Activated CD4-positive, alpha-beta T cell treated with anti-CD3 and anti-CD28 coated beads for 36 hours (primary cell): ENCODE results near the gene ANAPC10. TPM values are rescaled to one million over a fixed set of nuclear protein-coding genes. Genes with fewer than 3 reads are reported as not detected.

Experiments used
- ATAC-seq: fragments of 200-7000 bp; cut with Tn5 transposase; one replicate; pipeline ENCODE4 v1.10.0; 2021; ENCODE audit warnings: mild to moderate bottlenecking, moderate library complexity
- CTCF ChIA-PET: fragments of 350-600 bp; sonication (Branson Sonifier 250); formaldehyde crosslinking; loops from one replicate; lab custom pipeline; 2021; ENCODE audit warnings: antibody characterized with exemption; lab: Charles Lee
- POLR2A ChIA-PET: fragments of 350-600 bp; sonication (Branson Sonifier 250); formaldehyde crosslinking; loops from one replicate; lab custom pipeline; 2021; ENCODE audit warnings: antibody characterized with exemption, inconsistent platforms; lab: Charles Lee
- DNase-seq: peaks from one replicate; pipeline ENCODE4 v3.0.0-alpha.2; 2020
- H3K27ac Mint-ChIP-seq: one replicate; pipeline ENCODE4 v1.8.0; 2021; ENCODE audit warnings: mixed read lengths
- H3K27me3 Mint-ChIP-seq: one replicate; pipeline ENCODE4 v1.8.0; 2021; ENCODE audit warnings: mixed read lengths
- H3K36me3 Mint-ChIP-seq: one replicate; pipeline ENCODE4 v1.8.0; 2021; ENCODE audit warnings: low read depth, mixed read lengths
- H3K4me1 Mint-ChIP-seq: one replicate; pipeline ENCODE4 v1.8.0; 2021; ENCODE audit warnings: mixed read lengths
- H3K4me3 Mint-ChIP-seq: one replicate; pipeline ENCODE4 v1.8.0; 2021; ENCODE audit warnings: mild to moderate bottlenecking, moderate library complexity, mixed read lengths
- H3K9me3 Mint-ChIP-seq: one replicate; pipeline ENCODE4 v1.8.0; 2021; ENCODE audit warnings: low read depth, mixed read lengths
- intact Hi-C, 2 experiments: fragments of 100-400 bp; cut with DNase I in 1 of 2; cut with micrococcal nuclease in 1 of 2; formaldehyde crosslinking; loops; one replicate each; pipeline versions ENCODE4 v1.14.2 to v1.15.1; 2022 to 2024; cut with DNase I, micrococcal nuclease
- total RNA-seq, 2 experiments: library from RNA; stranded (reverse); gene quantifications; one replicate each; pipeline ENCODE4 v1.2.3, GENCODE V29; 2021

Gene ANAPC10
- total RNA-seq, 2 experiments from 2014 or later: 27.7 to 31.5 TPM

DNA sequence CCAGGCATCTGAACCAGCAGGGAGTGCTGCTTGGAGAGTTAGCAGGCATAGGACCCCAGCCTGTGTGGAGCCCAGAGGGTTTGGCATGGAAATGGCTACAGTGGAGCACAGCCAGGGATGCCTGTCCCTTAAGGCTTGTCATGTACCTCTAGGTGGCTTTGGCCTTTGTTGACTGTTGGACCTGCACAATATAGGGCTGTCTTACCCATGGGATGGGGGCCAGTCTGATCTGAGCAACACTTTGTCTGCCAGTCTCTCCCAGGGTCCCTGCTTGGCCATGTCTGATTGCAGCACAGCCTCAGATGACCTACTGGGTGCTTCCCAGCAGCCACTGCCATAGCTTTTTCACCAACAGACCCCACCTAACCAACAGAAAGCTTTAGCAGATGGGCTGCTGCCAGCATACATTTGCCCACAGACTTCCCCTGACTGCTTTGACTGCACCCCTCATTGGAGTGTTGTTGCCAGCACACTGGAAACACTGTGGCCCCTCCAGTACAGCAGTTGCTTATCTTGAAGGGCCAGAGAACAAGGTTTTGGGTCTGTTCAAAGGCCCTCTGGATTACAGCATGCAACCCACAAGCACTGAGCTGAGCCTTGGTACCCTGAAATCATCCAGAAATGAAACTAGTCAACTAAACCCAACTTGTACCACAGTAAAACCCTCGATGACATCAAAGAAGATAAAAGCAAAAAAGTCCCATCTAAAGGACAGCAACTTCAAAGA lies 22.1 kb downstream of the ANAPC10 start:
- H3K27me3 Mint-ChIP-seq: no peaks in the 10 kb centered on the region
- DNase-seq (no peak), ATAC-seq (peak; percentile 44)
- ChIA-PET POLR2A (interaction anchor here (0.6 kb wide), 1 partner anchor 15 kb away, joined by 4 read pairs; no protein-coding TSS in a partner anchor), CTCF (interaction anchor here (0.6 to 1.4 kb wide), 3 partner anchors 9 to 874 kb away, joined by 3 to 5 read pairs (median 4); no protein-coding TSS in a partner anchor)
- peaks cover 30% of the 10 kb centered on the region for H3K4me1 Mint-ChIP-seq
- intact Hi-C loops: no loop called here
- no peak overlapping the region for H3K4me3 Mint-ChIP-seq
- H3K9me3 Mint-ChIP-seq: peaks cover 9% of the 10 kb centered on the region
- peak overlapping the region; percentile 29 for H3K27ac Mint-ChIP-seq
- peaks cover 46% of the 10 kb centered on the region for H3K36me3 Mint-ChIP-seq

DNA sequence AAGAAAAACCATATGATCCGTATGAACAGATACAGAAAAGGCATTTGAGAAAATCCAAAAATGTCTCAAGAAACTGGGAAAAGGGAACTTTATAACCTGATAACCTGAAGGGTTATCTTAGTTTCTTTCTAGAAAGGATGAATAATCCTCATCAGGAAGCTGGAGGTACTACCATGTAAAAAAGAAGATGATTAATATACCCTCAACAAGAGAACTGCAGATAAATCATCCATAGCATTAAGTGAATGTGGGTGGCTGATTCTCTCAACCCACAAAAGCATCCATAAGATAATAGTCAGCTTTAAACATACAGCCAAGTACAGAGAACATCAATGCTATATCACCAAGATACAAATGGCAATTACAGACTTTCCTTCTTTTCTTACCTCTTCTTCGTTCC lies 26.4 kb downstream of the ANAPC10 start:
- no peak overlapping the region for H3K4me3 Mint-ChIP-seq
- intact Hi-C loops: no loop called here
- ChIA-PET CTCF (interaction anchor here (0.8 to 2.2 kb wide), 2 partner anchors 10 to 893 kb away, joined by 3 to 12 read pairs; no protein-coding TSS in a partner anchor), POLR2A (no interaction called here)
- H3K27me3 Mint-ChIP-seq: no peaks in the 10 kb centered on the region
- peaks cover 13% of the 10 kb centered on the region for H3K36me3 Mint-ChIP-seq
- no peak overlapping the region for H3K27ac Mint-ChIP-seq
- ATAC-seq (peak; percentile 70), DNase-seq (no peak)
- H3K9me3 Mint-ChIP-seq: no peaks in the 10 kb centered on the region
- H3K4me1 Mint-ChIP-seq: peaks cover 30% of the 10 kb centered on the region

DNA sequence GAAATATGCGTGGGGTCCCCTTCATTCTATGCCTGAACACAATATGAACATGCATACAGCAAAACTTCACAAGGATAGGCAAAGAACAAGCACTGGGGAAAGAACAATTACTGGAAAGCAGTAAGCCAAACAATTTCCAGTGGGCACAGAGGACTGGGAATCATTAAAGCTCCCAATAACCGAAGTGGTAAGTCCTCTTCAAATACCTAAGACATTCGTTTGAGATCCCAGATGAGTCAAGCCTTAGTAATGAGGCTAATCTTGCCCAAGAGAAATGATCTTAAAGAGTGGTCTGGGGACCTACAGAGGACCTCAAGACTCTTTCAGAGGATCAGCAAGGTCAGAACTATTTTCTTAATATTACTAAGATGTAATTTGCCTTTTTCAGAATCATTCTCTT lies 28.6 kb downstream of the ANAPC10 start:
- CTCF ChIA-PET: interaction anchor here (0.8 kb wide), 1 partner anchor 8 kb away, joined by 5 read pairs; no protein-coding TSS in a partner anchor
- peaks cover 25% of the 10 kb centered on the region for H3K4me1 Mint-ChIP-seq
- H3K36me3 Mint-ChIP-seq: peaks cover 5% of the 10 kb centered on the region
- no peak overlapping the region for H3K4me3 Mint-ChIP-seq
- no peak for DNase-seq
- no peak for ATAC-seq
- POLR2A ChIA-PET: no interaction called here
- H3K27ac Mint-ChIP-seq: no peak overlapping the region
- H3K27me3 Mint-ChIP-seq: no peaks in the 10 kb centered on the region
- H3K9me3 Mint-ChIP-seq: no peaks in the 10 kb centered on the region
- intact Hi-C loops: loop anchor here in 1 of 2 experiments (10.0 kb wide), 1 partner anchor 425 kb away; the partner anchor contains the start of gene HHIP

DNA sequence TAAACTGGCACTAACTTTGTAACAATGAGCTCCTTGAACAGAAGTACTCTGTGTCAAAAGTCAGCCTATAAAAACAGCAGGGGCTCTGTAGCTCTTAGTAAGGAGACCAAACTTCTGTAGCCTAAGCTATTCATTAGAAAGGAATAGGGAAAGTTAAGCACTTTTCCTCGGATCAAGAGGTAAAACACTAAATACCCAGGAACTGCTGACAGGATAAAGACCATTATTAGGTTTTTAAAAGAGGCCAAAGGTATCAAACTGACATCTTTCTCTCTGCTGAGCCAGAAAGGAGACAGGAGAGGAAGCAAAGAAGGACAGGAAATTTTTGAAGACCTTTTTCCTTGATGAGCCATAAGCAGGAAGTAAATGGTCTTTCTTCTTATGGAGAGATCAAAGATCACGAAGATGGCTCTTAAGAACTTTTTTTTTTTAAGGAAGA lies 31.9 kb downstream of the ANAPC10 start:
- ChIA-PET CTCF (no interaction called here), POLR2A (no interaction called here)
- intact Hi-C loops: loop anchor here in 1 of 2 experiments (10.0 kb wide), 1 partner anchor 421 kb away; the partner anchor contains the start of gene HHIP
- Mint-ChIP-seq H3K4me1 (peaks cover 18% of the 10 kb centered on the region), H3K4me3 (no peak overlapping the region), H3K27ac (peak overlapping the region; percentile 13), H3K9me3 (no peaks in the 10 kb centered on the region), H3K27me3 (no peaks in the 10 kb centered on the region), H3K36me3 (peaks cover 8% of the 10 kb centered on the region)
- no peak for ATAC-seq
- no peak for DNase-seq

DNA sequence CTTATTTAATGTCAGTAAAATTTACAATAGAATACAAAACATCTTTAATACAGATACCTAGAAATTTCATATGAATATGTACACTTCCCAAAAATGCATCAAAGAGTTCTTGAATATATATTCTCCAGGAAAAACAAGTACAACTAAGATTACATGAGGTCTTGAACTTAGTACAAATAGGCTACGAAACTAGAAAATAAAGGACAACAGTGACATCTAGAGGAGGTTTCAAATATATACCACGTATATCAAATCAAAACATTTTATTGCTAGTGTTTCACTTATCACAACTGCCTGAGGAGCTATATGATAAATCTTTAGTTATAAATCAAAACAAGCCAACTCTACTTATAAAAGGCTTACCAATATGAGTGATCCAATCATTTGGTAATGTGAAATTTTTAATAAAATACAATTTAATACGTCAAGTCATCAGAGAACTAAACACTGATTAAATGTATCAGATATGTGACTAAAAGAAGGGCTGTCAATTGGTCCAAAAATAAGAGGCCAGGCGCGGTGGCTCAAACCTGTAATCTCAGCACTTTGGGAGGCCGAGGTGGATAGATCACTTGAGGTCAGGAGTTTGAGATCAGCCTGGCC lies 36.6 kb downstream of the ANAPC10 start:
- ATAC-seq: peak; percentile 70
- Mint-ChIP-seq H3K27me3 (no peaks in the 10 kb centered on the region), H3K4me1 (peaks cover 17% of the 10 kb centered on the region), H3K9me3 (no peaks in the 10 kb centered on the region), H3K27ac (no peak overlapping the region), H3K36me3 (peaks cover 6% of the 10 kb centered on the region), H3K4me3 (no peak overlapping the region)
- POLR2A ChIA-PET: interaction anchor here (0.5 kb wide), 1 partner anchor 95 kb away, joined by 5 read pairs; no protein-coding TSS in a partner anchor
- intact Hi-C loops: loop anchor here (1.0 to 10.0 kb wide), 4 partner anchors 274 to 887 kb away; partner anchors contain the start of gene HHIP (in 1 of the 2)
- no peak for DNase-seq
- CTCF ChIA-PET: interaction anchor here (0.6 to 2.3 kb wide), 11 partner anchors 9 to 1458 kb away, joined by 3 to 12 read pairs (median 3); partner anchors contain the start of genes ABCE1 and ANAPC10

DNA sequence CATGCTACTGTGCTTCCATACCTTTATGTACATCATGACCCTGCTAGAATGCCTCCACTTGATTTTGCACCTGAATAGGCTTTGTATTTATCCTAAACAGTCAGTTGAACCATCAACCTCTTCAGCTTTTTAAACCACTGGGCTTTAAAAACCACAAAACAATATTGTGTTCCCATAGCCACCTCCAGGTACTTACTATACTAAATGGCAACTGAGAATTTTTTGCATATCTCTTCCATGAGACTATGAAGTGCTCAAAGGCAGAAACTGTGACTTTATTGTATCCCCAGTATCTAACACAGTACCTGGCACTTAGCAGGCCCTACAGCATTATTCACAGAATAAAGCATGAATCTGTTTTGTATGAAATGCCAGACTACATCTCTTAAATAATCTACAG lies 39.7 kb downstream of the ANAPC10 start:
- intact Hi-C loops: no loop called here
- H3K27ac Mint-ChIP-seq: no peak overlapping the region
- H3K4me1 Mint-ChIP-seq: peaks cover 23% of the 10 kb centered on the region
- H3K36me3 Mint-ChIP-seq: peaks cover 9% of the 10 kb centered on the region
- no peaks in the 10 kb centered on the region for H3K27me3 Mint-ChIP-seq
- no peak for DNase-seq
- no peaks in the 10 kb centered on the region for H3K9me3 Mint-ChIP-seq
- POLR2A ChIA-PET: no interaction called here
- H3K4me3 Mint-ChIP-seq: no peak overlapping the region
- ATAC-seq: no peak
- CTCF ChIA-PET: no interaction called here

DNA sequence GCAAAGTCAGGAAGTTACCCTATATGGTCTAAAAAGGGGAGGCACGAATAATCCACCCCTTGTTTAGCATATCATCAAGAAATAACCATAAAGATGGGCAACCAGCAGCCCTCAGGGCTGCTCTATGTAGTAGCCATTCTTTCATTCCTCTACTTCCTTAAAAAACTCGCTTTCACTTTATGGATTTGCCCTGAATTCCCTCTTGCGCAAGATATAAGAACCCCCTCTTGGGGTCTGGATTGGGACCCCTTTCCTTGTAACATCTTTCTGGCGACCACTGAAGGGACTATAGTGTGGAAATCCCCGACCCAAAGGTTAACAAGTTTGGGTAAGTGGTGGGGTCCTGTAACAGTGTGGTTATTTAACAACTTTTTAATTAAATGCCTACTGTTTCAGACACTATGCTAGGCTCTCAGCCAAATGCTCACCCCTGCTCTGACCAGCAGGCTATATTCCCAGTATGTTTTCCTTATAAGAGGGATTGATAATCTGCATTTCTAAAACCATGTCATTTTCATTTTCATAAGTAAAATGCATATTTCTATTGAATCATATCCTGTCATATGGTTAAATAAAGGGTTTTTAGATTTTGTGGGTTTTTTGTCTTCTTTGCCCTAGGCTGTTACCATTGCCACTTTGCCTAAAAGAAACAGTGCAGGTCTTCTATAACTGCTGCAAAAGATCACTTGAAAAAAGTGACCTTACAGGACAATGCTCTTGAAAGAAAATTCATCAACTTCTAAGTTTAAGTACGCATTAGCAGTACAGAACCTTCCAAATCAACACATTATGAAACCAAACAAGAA lies 41.5 kb downstream of the ANAPC10 start:
- intact Hi-C loops: loop anchor here in 1 of 2 experiments (2.0 kb wide), 1 partner anchor 38 kb away; no protein-coding TSS in a partner anchor
- ATAC-seq: peak; percentile 57
- H3K4me3 Mint-ChIP-seq: no peak overlapping the region
- no peaks in the 10 kb centered on the region for H3K27me3 Mint-ChIP-seq
- no peaks in the 10 kb centered on the region for H3K9me3 Mint-ChIP-seq
- POLR2A ChIA-PET: no interaction called here
- no peak overlapping the region for H3K27ac Mint-ChIP-seq
- peaks cover 8% of the 10 kb centered on the region for H3K36me3 Mint-ChIP-seq
- CTCF ChIA-PET: interaction anchor here (0.8 kb wide), 1 partner anchor 9 kb away, joined by 3 read pairs; no protein-coding TSS in a partner anchor
- peaks cover 23% of the 10 kb centered on the region for H3K4me1 Mint-ChIP-seq
- DNase-seq: no peak

DNA sequence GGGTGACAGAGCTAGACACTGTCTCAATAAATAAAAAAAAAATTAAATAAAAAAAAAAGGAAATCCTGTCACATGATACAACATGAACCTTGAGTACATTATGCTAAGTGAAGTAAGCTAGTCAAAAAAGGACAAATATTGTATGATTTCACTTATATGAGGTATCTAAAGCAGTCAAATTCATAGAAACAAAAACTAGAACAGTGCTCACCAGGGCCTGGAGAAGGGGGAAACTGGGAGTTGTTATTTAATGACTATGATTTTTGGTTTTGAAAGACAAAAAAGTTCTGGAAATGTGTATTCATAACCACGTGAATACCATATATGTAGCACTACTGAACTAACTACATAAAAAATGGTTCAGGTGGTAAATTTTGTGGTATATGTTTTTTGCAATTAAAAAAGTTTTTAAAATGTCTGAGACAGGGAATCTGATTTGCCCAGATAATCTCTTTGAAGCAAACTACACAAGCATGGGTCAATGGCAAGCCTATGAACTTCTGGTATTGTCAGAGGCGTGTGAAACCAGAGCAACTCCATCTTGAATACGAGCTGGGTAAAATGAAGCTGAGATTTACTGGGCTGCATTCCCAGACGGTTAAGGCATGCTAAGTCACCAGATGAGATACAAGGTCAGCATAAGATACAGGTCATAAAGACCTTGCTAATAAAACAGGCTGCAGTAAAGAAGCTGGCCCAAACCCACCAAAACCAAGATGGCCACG lies 42.3 kb downstream of the ANAPC10 start:
- ChIA-PET CTCF (interaction anchor here (0.6 kb wide), 1 partner anchor 445 kb away, joined by 3 read pairs; no protein-coding TSS in a partner anchor), POLR2A (no interaction called here)
- peaks cover 23% of the 10 kb centered on the region for H3K4me1 Mint-ChIP-seq
- intact Hi-C loops: loop anchor here in 1 of 2 experiments (2.0 kb wide), 1 partner anchor 37 kb away; no protein-coding TSS in a partner anchor
- no peak overlapping the region for H3K27ac Mint-ChIP-seq
- H3K36me3 Mint-ChIP-seq: peaks cover 12% of the 10 kb centered on the region
- H3K27me3 Mint-ChIP-seq: no peaks in the 10 kb centered on the region
- ATAC-seq (peak; percentile 80), DNase-seq (no peak)
- no peaks in the 10 kb centered on the region for H3K9me3 Mint-ChIP-seq
- no peak overlapping the region for H3K4me3 Mint-ChIP-seq

DNA sequence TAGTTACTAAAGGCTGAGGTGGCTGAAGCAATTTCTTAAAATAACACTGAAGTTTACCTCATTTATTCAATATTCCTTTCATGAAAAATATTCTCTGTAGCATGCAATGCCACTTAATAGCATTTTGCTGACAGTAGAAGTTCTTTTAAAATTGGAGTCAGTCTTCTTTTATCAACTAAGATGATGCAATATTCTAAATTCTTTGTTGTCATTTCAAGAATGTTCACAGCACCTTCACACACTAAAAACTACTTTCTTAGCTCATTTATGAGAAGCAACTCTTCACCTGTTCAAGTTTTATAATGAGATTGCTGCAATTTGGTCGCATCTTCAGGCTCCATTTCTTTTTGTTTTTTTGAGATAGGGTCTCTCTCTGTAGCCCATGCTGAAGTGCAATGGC lies 48.8 kb downstream of the ANAPC10 start:
- ChIA-PET POLR2A (interaction anchor here (0.7 kb wide), 1 partner anchor 195 kb away, joined by 3 read pairs; no protein-coding TSS in a partner anchor), CTCF (no interaction called here)
- DNase-seq (no peak), ATAC-seq (no peak)
- intact Hi-C loops: no loop called here
- peaks cover 12% of the 10 kb centered on the region for H3K36me3 Mint-ChIP-seq
- peaks cover 14% of the 10 kb centered on the region for H3K4me1 Mint-ChIP-seq
- no peaks in the 10 kb centered on the region for H3K27me3 Mint-ChIP-seq
- no peak overlapping the region for H3K4me3 Mint-ChIP-seq
- peak overlapping the region; percentile 31 for H3K27ac Mint-ChIP-seq
- no peaks in the 10 kb centered on the region for H3K9me3 Mint-ChIP-seq

DNA sequence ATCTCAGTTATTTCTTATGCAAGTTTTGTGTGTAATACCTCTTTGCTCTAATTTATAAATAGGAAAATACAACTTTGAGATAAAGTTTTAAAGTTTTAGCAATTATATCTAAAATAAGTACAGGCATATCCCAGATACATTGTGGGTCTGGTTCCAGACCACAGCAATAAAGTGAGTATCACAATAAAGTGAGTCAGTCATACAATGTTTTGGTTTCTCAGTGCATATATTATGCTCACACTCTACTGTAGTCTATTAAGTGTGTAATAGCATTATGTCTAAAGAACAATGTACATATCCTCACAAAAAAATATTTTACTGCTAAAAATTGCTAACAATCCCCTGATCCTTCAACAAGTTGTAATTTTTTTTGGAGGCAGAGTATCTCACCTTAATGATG lies 49.2 kb downstream of the ANAPC10 start:
- ATAC-seq: no peak

More for the DNA sequence above, 49.2 kb downstream of the ANAPC10 start:
- Mint-ChIP-seq H3K27me3 (no peaks in the 10 kb centered on the region), H3K9me3 (no peaks in the 10 kb centered on the region), H3K36me3 (peaks cover 12% of the 10 kb centered on the region), H3K4me3 (no peak overlapping the region), H3K27ac (no peak overlapping the region), H3K4me1 (peaks cover 14% of the 10 kb centered on the region)
- intact Hi-C loops: no loop called here
- CTCF ChIA-PET: no interaction called here
- POLR2A ChIA-PET: no interaction called here
- no peak for DNase-seq
